HG03095 (cell line): Measurements from ENCODE around the gene MMP20.

Experiments
- ATAC-seq: cut with Tn5 transposase; IDR thresholded peaks from one replicate; pipeline ENCODE4 v1.9.1; 2021; ENCODE audit warnings: moderate library complexity; ENCODE audit not compliant: unreplicated experiment

The MMP20 gene

GRCh38 chr11:102596578-102596977 is 28.6 kb downstream of the MMP20 start:
- no peak for ATAC-seq

DNA sequence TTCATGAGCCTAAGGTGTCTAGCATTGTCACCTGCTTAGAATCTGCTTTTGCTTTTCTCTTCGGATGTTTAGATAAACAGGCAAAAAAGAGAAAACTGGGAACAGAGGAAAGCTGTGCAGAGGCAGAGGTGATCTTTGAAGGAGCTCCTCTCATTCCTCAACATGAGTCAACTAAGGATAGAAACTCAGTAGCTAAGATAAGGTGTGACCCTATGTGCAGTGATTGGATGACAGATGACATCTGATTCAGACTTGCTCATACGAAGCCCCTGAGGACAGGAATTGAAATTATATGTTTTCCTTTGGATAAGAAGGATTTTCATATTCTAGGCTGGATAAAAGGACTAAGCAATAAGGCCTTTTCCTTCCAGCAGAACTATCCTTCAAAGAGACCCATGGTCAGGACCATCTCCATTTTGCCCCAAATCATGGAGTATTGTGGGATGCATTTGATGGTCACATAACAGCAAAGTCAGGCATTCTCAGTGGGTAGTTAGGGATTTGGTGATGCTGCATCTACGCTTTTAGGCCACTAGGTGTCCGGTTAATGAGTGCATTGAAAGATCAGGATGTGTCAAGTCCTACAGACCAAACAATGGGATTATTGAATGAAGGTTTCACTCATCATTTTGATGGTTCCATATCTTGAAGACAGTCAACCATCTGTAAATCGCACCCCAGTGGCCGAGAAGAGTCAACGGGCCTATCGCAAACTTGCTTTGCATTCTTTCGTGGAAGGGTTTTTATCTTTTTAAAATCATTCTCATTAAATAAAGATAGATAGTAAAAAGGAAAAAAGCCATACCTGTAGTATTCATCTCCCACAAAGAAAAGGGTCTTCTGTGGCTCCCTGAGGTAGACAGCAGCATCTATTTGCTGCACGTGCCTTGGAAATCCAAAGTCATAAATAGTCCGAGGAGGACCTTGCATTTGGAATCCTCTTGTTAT is 32.2 kb downstream of the MMP20 start:
- ATAC-seq, result no peak

- no peak for ATAC-seq
Measured at GRCh38 chr11:102592131-102592530, 33.0 kb downstream of the MMP20 start.

- ATAC-seq, result no peak
Measured at GRCh38 chr11:102591160-102591718, 33.9 kb downstream of the MMP20 start.

DNA sequence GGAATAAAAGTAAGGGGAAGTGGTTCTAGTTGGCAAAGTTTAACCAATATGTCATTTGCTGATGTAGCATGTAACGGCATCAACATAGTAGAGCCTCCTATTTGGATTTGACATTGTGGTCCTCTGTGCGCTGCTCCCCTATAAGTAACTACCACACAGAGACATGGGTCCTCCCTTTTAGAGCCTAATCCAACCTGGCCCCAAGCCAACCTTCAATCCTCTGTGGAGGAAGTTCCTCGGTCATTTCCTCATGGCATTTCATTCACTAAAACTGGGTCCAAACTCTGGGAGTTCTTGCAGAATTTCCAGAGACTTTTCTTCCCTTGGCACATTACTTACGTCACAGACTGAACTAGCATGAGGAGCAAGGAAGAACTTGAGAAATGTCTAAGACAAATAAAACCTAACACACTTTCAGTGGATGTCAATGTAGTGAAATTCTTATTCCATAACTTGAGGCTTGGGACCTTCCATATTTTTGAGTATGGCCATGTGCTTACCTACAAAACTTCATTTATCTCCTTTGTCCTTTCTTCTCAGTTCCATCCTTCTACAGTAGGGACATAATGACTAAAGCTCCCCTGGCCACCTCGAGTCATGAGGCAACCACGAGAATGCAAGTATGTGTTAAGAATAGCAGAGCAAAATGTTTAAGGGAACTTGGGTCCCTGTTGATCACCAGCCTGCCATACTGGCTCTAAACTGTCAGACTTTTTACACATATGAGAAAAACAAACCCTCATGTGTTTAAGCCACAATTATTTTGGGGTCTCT is 34.7 kb downstream of the MMP20 start:
- ATAC-seq, result no peak

- ATAC-seq, result peak; percentile 67
Measured at GRCh38 chr11:102589047-102589459, 36.1 kb downstream of the MMP20 start.

DNA sequence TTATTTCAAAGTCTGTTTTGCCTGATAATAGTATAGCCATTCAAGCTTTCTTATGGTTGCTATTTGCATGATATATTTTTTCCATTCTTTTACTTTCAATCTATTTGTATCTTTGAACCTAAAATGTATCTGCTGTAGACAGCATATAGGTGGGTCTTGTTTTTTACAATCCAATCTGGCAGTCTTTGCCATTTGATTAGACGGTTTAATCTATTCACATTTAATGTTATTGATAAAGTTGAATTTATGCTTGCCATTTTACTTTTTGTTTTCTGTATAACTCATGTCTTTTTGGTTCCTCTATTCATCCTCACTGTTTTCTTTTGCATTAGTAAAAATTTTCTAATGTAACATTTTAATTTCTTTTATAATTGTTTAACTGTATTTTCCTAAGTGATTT is 37.4 kb downstream of the MMP20 start:
- no peak for ATAC-seq

- ATAC-seq, result no peak
Measured at GRCh38 chr11:102583141-102583873, 41.8 kb downstream of the MMP20 start.

DNA sequence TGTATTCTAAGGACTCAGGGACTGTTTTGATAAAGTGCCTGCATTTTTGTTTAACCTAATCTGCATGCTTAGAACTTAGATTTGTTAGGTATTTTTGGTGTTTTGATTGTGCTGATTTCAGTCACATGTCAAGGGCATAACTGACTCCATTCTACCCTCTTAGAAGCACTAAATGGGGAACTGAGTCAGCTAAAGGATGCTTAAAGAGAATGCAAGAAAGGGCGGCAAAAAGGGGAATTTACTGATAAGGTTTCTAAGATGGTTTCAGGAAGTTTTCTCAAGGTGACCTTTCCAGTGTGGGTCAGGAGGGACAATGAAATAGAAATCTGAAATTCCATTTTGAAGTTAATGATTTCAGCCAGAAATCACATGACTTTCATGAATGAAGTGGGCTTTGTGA is 43.0 kb downstream of the MMP20 start:
- ATAC-seq, result no peak

DNA sequence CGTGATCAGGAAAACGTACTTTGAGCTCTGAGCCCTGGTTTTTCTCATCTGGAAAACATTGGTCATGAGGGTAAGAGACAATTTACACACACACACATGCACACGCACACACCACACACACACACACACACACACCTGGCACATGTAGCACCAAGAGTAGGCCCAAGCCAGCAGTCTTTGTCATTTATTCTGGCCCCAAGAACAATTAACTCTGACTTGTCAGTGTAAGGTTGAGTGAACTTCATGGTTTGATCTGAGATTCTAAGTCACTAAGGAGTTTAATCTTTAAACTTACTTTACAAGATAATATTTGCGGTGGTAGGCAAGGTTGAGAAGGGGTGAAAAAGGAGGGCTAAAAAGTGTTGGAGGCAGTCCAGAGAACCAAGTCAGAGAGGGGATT is 44.1 kb downstream of the MMP20 start:
- no peak for ATAC-seq

GRCh38 chr11:102580185-102580951 is 44.8 kb downstream of the MMP20 start:
- no peak for ATAC-seq

GRCh38 chr11:102577723-102578122 is 47.4 kb downstream of the MMP20 start:
- no peak for ATAC-seq

- peak; percentile 50 for ATAC-seq
Measured at GRCh38 chr11:102577182-102577581, 48.0 kb downstream of the MMP20 start.

DNA sequence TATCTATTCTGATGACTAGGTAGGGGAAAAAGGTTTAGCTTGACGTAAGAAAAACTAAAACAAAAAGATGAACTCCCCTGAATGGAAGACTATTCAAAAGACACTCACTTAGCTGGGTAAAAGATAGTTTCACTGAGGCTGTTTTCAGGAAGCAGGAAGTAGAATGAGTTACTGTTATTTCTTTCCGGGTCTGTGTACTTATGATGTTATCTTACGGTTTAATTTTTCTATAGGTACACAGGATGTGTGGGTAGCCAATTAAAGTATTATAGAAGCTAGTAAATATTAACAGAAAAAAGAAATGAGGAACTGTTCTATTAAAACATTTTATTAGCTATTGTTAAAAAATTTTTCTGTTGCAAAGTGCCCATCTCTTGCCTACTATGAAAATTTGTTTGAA is 48.8 kb downstream of the MMP20 start:
- no peak for ATAC-seq

GRCh38 chr11:102575012-102575411 is 50.1 kb downstream of the MMP20 start:
- ATAC-seq, result no peak

DNA sequence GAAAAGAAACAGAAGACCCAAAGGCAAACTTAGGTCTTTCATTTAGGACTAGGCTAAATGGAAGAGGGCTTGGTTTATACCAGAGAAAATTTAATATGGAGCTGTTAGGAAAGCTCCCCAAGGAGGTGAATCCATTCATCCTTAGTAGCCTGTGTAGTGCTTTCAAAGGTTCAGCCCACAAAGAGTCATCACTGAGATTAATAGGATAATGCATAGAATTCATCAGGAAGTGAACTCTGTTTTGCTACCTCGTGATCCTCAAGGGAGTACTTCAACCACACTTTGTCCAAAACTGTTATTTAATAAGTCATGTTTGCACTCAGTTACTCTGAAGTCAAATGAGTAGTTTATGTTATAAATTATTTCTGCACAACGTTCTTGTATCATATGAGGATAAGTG is 51.3 kb downstream of the MMP20 start:
- ATAC-seq, result no peak

DNA sequence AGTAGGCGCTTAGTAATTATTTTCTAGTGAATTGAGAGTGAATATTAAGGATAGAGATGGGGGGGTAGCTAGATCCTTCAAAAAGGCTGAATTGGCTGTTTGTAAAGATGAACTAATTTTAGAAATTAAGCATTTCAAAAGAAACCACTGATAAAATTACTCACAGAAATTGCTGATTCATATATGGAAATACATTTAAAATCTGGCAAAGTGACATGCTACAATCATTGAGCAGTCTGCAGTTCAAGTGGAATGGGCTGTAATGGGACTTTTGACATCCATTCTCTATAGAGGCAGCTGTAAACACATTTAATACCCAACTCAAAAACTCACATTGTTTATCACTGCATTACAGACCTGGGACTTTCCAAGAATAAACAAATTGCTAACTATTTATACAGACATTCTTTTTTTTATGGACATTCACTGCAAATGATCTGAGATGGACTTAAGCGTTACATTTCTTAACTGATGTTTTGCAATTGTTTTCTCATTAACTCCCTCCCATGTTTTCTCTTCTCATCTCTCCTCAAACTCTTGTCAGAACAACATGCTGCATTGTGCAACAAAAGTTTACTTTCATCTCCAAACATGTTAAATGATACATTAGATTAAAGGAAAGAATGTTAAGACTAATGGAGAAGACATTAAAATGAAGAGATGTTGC is 52.4 kb downstream of the MMP20 start:
- ATAC-seq, result no peak

GRCh38 chr11:102568851-102569250 is 56.3 kb downstream of the MMP20 start:
- ATAC-seq, result no peak

DNA sequence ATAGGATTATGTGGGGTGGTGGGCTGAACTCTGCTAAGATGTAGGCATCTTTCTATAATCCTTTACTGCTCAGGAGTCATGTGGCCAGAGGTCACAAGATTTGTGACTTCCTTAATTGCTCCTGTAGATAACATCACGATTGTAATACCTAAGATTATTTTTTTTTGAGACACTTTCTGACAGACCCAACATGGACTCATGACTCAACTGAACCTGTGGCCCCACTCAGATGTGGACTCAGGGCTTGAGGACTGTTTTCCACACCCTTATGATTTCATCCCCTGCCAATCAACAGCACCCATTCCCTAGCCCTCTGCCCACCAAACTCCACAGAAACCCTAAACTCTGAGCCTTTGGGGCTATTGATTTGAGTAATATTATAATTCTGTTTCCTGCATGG is 59.0 kb downstream of the MMP20 start:
- no peak for ATAC-seq

GRCh38 chr11:102564110-102564509 is 61.0 kb downstream of the MMP20 start:
- peak; percentile 61 for ATAC-seq
